Uterus (tissue), 2 donors: Measurements from ENCODE around the gene HMSD.

Source experiments
- POLR2A ChIP-seq, 2 donors: fragments of 450-650 bp; IDR thresholded peaks; one replicate each; pipeline ENCODE4 v1.6.1; 2016; ENCODE audit warnings: antibody characterized with exemption in 2 of 2, mild to moderate bottlenecking in 1 of 2, moderate library complexity in 1 of 2
- TF ChIP-seq, protein P1 (sequence below), 4 experiments: fragments of 200-600 bp in 2 of 4; fragments of 450-650 bp in 2 of 4; sonication (generic) in 2 of 4; IDR thresholded peaks; one replicate each; pipeline ENCODE4 v1.5.1; 2016 to 2019; ENCODE audit warnings: antibody characterized with exemption in 4 of 4, mild to moderate bottlenecking in 2 of 4, moderate library complexity in 1 of 4

DNA sequence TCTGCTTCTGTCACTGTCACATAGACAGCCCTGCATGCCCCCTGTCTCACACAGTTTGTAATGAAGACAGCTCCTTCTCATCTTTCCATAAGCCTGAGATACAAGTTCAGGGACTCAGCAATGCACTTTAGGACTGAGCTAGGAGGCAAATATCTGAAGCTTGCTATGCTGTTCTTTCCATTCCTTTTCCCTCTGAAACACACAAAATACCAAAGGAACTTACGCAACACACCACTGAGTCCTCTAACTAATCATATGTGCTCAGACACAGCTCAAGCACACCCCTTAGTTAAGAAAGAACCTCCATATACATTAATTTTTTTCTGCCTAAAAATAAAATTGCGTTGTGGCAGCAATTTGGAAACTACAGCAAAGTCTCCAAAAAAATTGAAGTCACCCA is 38.6 kb downstream of the HMSD start:
- TF ChIP-seq, protein P1, sequence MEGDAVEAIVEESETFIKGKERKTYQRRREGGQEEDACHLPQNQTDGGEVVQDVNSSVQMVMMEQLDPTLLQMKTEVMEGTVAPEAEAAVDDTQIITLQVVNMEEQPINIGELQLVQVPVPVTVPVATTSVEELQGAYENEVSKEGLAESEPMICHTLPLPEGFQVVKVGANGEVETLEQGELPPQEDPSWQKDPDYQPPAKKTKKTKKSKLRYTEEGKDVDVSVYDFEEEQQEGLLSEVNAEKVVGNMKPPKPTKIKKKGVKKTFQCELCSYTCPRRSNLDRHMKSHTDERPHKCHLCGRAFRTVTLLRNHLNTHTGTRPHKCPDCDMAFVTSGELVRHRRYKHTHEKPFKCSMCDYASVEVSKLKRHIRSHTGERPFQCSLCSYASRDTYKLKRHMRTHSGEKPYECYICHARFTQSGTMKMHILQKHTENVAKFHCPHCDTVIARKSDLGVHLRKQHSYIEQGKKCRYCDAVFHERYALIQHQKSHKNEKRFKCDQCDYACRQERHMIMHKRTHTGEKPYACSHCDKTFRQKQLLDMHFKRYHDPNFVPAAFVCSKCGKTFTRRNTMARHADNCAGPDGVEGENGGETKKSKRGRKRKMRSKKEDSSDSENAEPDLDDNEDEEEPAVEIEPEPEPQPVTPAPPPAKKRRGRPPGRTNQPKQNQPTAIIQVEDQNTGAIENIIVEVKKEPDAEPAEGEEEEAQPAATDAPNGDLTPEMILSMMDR (IDR thresholded peaks at IDR 0.05) = no peak
- no peak for TF ChIP-seq POLR2A (IDR thresholded peaks at IDR 0.05)
